ENCODE measurements around the gene PLAAT5.

DNA sequence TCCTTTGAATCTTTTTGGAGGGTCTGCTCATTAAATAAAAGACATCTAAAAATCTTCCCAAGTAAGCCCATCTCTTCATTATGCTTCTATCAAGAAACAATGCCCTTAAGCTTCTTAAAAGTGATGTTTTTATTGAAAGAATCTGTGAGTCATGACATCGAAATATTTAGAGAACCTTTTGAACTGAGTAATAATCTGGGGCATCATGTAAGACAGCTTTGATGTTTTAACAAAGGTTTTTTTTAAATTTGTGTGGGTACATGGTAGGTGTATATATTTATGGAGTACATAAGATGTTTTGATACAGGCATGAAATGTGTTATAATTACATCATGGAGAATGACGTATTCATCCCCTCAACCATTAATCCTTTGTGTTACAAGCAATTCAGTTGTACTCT lies 46.8 kb downstream of the PLAAT5 start:
- TF ChIP-seq, protein P1, sequence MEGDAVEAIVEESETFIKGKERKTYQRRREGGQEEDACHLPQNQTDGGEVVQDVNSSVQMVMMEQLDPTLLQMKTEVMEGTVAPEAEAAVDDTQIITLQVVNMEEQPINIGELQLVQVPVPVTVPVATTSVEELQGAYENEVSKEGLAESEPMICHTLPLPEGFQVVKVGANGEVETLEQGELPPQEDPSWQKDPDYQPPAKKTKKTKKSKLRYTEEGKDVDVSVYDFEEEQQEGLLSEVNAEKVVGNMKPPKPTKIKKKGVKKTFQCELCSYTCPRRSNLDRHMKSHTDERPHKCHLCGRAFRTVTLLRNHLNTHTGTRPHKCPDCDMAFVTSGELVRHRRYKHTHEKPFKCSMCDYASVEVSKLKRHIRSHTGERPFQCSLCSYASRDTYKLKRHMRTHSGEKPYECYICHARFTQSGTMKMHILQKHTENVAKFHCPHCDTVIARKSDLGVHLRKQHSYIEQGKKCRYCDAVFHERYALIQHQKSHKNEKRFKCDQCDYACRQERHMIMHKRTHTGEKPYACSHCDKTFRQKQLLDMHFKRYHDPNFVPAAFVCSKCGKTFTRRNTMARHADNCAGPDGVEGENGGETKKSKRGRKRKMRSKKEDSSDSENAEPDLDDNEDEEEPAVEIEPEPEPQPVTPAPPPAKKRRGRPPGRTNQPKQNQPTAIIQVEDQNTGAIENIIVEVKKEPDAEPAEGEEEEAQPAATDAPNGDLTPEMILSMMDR (IDR thresholded peaks at IDR 0.05): no peak
- no peak for TF ChIP-seq POLR2A (IDR thresholded peaks at IDR 0.05)

All from thyroid gland (tissue), 4 donors.